ENCODE data around the gene COL8A1. TPM values are rescaled to one million over a fixed set of nuclear protein-coding genes. Genes with fewer than 3 reads are reported as not detected.

Gene COL8A1
- total RNA-seq, 1 donor from 2014 or later = not detected

DNA sequence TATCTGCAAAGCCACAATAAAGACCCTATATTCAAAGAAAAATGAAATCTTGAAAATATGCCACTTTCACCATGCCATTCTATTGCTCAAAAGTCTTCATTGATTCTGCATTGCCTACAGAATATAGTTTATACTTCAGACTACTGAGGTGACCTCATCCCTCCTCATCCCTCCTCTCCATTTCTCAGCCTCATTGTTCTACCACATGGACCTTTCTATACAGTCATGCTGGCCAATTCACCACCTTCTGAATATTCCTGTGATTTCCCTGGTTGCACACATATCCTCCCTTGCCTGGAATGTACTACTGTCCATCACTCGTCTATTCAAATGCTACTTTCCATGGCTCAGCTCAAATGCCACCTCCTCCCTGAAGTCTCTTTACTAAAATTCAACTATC is 3.5 kb upstream of the COL8A1 start:
- no peak overlapping the region for H3K4me3 Mint-ChIP-seq (ENCODE audit: low read depth)
- no peaks in the 10 kb centered on the region for H3K36me3 Mint-ChIP-seq (ENCODE audit: insufficient read depth)
- H3K27me3 Mint-ChIP-seq = peaks cover 53% of the 10 kb centered on the region
- H3K4me1 Mint-ChIP-seq (ENCODE audit: low read depth) = peaks cover 16% of the 10 kb centered on the region
- H3K9me3 Mint-ChIP-seq (ENCODE audit: low read depth) = no peaks in the 10 kb centered on the region
- TF ChIP-seq, protein P1, sequence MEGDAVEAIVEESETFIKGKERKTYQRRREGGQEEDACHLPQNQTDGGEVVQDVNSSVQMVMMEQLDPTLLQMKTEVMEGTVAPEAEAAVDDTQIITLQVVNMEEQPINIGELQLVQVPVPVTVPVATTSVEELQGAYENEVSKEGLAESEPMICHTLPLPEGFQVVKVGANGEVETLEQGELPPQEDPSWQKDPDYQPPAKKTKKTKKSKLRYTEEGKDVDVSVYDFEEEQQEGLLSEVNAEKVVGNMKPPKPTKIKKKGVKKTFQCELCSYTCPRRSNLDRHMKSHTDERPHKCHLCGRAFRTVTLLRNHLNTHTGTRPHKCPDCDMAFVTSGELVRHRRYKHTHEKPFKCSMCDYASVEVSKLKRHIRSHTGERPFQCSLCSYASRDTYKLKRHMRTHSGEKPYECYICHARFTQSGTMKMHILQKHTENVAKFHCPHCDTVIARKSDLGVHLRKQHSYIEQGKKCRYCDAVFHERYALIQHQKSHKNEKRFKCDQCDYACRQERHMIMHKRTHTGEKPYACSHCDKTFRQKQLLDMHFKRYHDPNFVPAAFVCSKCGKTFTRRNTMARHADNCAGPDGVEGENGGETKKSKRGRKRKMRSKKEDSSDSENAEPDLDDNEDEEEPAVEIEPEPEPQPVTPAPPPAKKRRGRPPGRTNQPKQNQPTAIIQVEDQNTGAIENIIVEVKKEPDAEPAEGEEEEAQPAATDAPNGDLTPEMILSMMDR (IDR thresholded peaks at IDR 0.05; ENCODE audit: unreplicated experiment) = no peak
- no peak overlapping the region for H3K27ac Mint-ChIP-seq
- DNase-seq (ENCODE audit: low spot score, unreplicated experiment) = no peak

DNA sequence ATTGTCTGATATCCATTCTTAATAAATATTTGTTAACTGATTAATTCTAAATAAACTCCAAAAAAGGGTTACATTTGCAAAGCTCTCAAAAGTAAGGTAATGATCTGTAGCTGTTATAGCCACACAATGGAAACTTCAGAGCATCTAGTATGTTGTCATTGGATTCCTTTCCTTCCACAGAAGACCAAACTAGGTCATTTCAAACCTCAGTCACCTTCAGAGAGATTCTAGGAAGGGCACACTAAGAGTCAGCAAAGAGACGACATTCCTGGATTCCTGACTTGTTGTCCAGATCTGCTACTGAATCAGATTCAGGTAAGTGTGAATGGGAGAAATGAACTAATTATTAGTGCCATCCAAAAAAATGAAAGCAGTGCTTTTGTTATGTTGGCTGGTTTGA is 3.0 kb upstream of the COL8A1 start:
- Mint-ChIP-seq H3K27ac (no peak overlapping the region), H3K36me3 (ENCODE audit: insufficient read depth) (no peaks in the 10 kb centered on the region), H3K27me3 (peaks cover 58% of the 10 kb centered on the region), H3K4me1 (ENCODE audit: low read depth) (peaks cover 16% of the 10 kb centered on the region), H3K9me3 (ENCODE audit: low read depth) (no peaks in the 10 kb centered on the region), H3K4me3 (ENCODE audit: low read depth) (no peak overlapping the region)
- TF ChIP-seq, protein P1 (IDR thresholded peaks at IDR 0.05; ENCODE audit: unreplicated experiment) = no peak
- DNase-seq (ENCODE audit: low spot score, unreplicated experiment) = no peak

DNA sequence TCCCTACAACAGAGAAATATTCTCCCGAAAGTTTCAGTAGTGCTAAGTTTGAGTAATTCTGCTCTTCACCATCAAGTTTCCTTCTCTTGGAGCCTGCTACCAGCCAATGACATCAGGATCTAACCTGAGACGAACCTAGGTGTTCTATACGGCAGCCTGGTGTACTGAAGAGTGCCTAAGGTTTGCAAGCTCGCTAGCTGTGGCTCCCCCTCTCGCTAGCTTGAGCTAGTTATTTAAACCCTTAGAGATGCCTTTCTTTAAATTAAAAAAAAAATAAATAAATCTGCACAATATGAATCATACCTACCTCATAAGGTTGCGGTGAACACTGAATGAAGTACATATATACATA is 1.4 kb upstream of the COL8A1 start:
- no peak overlapping the region for H3K4me3 Mint-ChIP-seq (ENCODE audit: low read depth)
- no peaks in the 10 kb centered on the region for H3K36me3 Mint-ChIP-seq (ENCODE audit: insufficient read depth)
- TF ChIP-seq, protein P1 (IDR thresholded peaks at IDR 0.05; ENCODE audit: unreplicated experiment) = no peak
- no peak for DNase-seq (ENCODE audit: low spot score, unreplicated experiment)
- no peak overlapping the region for H3K27ac Mint-ChIP-seq
- no peaks in the 10 kb centered on the region for H3K9me3 Mint-ChIP-seq (ENCODE audit: low read depth)
- H3K4me1 Mint-ChIP-seq (ENCODE audit: low read depth) = peaks cover 16% of the 10 kb centered on the region
- peaks cover 71% of the 10 kb centered on the region for H3K27me3 Mint-ChIP-seq

DNA sequence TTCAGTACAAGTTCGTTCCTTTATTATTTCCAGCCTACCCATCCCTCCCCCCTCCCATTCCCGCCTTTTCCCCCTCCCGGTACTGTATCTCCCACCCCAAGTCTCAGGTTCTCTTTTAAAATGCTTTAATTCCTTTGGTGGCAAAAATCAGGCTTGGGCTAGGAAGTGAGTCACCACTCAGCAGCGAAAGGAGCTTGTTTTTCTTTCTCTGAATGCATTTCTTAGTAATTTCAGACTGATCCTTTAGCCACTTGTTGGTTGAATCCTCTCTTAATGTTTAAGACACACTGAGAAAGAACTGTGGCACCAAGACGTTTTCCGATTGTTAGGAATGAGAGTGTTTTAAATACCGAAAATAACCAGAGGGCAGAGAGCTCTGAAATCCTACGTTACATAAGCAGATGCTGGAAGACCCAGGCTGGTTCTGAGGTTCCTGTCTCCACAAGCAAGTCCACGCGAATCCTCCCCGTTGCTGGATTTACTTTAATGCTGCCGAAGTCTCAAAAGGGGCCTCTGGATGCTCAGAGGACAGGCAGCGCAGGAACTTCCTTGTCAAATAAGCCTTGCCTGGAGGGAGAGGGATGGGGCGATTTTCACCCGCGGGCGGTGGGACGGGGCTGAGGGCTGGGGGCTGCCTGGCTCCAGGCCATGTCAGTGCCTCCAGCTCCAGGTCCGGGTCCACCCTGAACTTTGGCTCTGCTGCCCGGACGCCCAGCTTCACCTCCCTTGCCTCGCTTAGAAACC is 854 bp upstream of the COL8A1 start:
- H3K4me1 Mint-ChIP-seq (ENCODE audit: low read depth) = peaks cover 16% of the 10 kb centered on the region
- H3K4me3 Mint-ChIP-seq (ENCODE audit: low read depth) = peak overlapping the region; percentile 61
- TF ChIP-seq, protein P1 (IDR thresholded peaks at IDR 0.05; ENCODE audit: unreplicated experiment) = no peak
- peaks cover 75% of the 10 kb centered on the region for H3K27me3 Mint-ChIP-seq
- no peak overlapping the region for H3K27ac Mint-ChIP-seq
- H3K9me3 Mint-ChIP-seq (ENCODE audit: low read depth) = no peaks in the 10 kb centered on the region
- H3K36me3 Mint-ChIP-seq (ENCODE audit: insufficient read depth) = no peaks in the 10 kb centered on the region
- DNase-seq (ENCODE audit: low spot score, unreplicated experiment) = no peak

DNA sequence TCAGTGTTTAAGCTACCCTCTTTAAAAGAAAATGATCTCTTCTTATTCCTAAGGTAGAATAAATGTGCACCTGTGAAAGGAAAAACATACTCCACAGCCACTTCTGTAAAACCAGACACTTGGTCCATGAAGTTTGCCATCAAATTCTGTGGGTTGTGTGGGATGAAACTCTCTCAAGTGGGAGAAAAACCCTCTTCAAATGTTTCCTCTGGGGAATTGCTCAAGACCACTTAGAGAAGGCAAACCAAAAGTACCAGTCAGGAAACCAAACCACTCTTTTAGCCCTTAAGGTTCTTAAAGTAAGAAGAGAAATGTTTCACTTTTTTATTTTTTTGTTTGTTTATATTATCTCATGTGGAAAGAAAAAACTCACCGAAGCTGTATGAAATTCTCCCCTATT is 1.2 kb downstream of the COL8A1 start:
- H3K4me1 Mint-ChIP-seq (ENCODE audit: low read depth) = peaks cover 12% of the 10 kb centered on the region
- DNase-seq (ENCODE audit: low spot score, unreplicated experiment) = no peak
- no peaks in the 10 kb centered on the region for H3K36me3 Mint-ChIP-seq (ENCODE audit: insufficient read depth)
- no peak overlapping the region for H3K4me3 Mint-ChIP-seq (ENCODE audit: low read depth)
- no peaks in the 10 kb centered on the region for H3K9me3 Mint-ChIP-seq (ENCODE audit: low read depth)
- H3K27me3 Mint-ChIP-seq = peaks cover 79% of the 10 kb centered on the region
- no peak overlapping the region for H3K27ac Mint-ChIP-seq
- TF ChIP-seq, protein P1 (IDR thresholded peaks at IDR 0.05; ENCODE audit: unreplicated experiment) = no peak
